Measurements from ENCODE around the gene GRHL3.

- TF ChIP-seq CTCF (IDR thresholded peaks at IDR 0.05) (no peak), POLR2A (IDR thresholded peaks at IDR 0.05) (no peak), POLR2AphosphoS5 (IDR thresholded peaks at IDR 0.05) (no peak)
These were observed 25.1 kb downstream of the GRHL3 start for GRCh38 chr1:24344090-24344742.

All from prostate gland (tissue), 2 donors.